ENCODE results near the gene CFLAR. TPM values are rescaled to one million over a fixed set of nuclear protein-coding genes. Genes with fewer than 3 reads are reported as not detected.

Gene CFLAR
- total and polyA plus RNA-seq, 2 of the 13 experiments (the other 11 are each of a cell fraction or from before 2014, with no cell fraction given) = 43.8 to 92.1 TPM

DNA sequence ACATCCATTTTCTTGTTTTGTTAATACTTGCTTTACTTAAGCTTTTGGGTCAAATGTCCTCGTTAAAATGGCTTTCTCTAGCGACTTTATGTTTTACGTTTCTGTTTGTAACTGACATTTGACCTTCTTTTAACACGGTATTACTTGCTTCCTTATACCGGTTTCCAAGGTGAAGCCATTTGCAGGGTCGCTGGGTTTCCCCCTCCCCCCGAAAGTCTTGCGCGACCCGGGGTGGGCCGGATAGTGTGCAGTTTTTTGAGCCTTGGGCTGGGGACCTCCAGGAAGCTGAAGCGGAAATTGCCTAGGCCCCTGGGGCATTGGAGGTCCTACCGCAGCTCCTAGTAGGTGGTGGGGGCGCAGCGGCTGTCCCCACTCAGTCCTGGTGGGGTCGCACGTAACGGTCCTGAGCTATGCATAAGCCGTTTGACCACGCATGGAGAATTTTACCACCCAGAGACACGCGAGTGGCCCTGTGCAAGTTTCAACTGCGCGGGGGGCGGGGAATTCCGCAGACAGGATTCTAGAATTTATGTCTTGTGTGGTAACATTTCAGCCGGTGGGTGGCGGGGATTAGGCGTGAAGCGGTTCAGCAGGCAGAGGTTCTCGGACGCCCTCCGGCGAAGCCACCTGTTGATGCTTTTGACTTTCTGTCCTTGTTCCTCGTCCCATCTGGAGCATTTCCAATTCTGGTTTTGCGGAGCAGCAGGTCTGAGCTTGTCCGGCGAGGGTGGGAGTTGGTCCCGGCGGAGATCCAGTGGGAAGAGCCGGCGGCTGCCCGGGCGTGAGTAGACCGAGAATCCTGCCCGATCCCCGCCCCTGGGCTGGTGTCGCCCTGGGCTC, 2.4 kb downstream of the CFLAR start (continued):
- TF ChIP-seq, protein P1, sequence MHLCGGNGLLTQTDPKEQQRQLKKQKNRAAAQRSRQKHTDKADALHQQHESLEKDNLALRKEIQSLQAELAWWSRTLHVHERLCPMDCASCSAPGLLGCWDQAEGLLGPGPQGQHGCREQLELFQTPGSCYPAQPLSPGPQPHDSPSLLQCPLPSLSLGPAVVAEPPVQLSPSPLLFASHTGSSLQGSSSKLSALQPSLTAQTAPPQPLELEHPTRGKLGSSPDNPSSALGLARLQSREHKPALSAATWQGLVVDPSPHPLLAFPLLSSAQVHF (CRISPR knock-in tag; IDR thresholded peaks at IDR 0.05) = no peak
- TF ChIP-seq HNF4A (CRISPR knock-in tag; IDR thresholded peaks at IDR 0.05) (peak; percentile 33; the same call in 1 of the 2 replicates), SP4 (CRISPR knock-in tag; IDR thresholded peaks at IDR 0.05) (no peak), NR3C1 (CRISPR knock-in tag; IDR thresholded peaks at IDR 0.05) (no peak), MYNN (CRISPR knock-in tag; IDR thresholded peaks at IDR 0.05; ENCODE audit: low read depth) (no peak; the same call in 1 of the 2 replicates), SRSF1 (optimal IDR thresholded peaks at IDR 0.05; ENCODE audit: low read depth, low read length) (peak; percentile 93), ZNF333 (CRISPR knock-in tag; IDR thresholded peaks at IDR 0.05; ENCODE audit: borderline replicate concordance) (peak; percentile 90; the same call in 1 of the 2 replicates), KDM5A (IDR thresholded peaks at IDR 0.05; ENCODE audit: borderline replicate concordance, low read length) (peak; percentile 45; the same call in 1 of the 2 replicates), HNRNPL (IDR thresholded peaks at IDR 0.05; ENCODE audit: low read depth, low read length) (peak; percentile 80; the same call in 1 of the 2 replicates), NCOR1 (IDR thresholded peaks at IDR 0.05; ENCODE audit: borderline replicate concordance, low read length) (peak; percentile 66)
- TF ChIP-seq, protein P2, sequence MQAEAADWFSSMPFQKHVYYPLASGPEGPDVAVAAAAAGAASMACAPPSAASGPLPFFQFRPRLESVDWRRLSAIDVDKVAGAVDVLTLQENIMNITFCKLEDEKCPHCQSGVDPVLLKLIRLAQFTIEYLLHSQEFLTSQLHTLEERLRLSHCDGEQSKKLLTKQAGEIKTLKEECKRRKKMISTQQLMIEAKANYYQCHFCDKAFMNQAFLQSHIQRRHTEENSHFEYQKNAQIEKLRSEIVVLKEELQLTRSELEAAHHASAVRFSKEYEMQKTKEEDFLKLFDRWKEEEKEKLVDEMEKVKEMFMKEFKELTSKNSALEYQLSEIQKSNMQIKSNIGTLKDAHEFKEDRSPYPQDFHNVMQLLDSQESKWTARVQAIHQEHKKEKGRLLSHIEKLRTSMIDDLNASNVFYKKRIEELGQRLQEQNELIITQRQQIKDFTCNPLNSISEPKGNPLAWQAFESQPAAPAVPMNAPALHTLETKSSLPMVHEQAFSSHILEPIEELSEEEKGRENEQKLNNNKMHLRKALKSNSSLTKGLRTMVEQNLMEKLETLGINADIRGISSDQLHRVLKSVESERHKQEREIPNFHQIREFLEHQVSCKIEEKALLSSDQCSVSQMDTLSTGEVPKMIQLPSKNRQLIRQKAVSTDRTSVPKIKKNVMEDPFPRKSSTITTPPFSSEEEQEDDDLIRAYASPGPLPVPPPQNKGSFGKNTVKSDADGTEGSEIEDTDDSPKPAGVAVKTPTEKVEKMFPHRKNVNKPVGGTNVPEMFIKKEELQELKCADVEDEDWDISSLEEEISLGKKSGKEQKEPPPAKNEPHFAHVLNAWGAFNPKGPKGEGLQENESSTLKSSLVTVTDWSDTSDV (CRISPR knock-in tag; IDR thresholded peaks at IDR 0.05) = 0 out of 2 replicates have a peak, but pooled peaks have one; percentile 4
- TF ChIP-seq, protein P3, sequence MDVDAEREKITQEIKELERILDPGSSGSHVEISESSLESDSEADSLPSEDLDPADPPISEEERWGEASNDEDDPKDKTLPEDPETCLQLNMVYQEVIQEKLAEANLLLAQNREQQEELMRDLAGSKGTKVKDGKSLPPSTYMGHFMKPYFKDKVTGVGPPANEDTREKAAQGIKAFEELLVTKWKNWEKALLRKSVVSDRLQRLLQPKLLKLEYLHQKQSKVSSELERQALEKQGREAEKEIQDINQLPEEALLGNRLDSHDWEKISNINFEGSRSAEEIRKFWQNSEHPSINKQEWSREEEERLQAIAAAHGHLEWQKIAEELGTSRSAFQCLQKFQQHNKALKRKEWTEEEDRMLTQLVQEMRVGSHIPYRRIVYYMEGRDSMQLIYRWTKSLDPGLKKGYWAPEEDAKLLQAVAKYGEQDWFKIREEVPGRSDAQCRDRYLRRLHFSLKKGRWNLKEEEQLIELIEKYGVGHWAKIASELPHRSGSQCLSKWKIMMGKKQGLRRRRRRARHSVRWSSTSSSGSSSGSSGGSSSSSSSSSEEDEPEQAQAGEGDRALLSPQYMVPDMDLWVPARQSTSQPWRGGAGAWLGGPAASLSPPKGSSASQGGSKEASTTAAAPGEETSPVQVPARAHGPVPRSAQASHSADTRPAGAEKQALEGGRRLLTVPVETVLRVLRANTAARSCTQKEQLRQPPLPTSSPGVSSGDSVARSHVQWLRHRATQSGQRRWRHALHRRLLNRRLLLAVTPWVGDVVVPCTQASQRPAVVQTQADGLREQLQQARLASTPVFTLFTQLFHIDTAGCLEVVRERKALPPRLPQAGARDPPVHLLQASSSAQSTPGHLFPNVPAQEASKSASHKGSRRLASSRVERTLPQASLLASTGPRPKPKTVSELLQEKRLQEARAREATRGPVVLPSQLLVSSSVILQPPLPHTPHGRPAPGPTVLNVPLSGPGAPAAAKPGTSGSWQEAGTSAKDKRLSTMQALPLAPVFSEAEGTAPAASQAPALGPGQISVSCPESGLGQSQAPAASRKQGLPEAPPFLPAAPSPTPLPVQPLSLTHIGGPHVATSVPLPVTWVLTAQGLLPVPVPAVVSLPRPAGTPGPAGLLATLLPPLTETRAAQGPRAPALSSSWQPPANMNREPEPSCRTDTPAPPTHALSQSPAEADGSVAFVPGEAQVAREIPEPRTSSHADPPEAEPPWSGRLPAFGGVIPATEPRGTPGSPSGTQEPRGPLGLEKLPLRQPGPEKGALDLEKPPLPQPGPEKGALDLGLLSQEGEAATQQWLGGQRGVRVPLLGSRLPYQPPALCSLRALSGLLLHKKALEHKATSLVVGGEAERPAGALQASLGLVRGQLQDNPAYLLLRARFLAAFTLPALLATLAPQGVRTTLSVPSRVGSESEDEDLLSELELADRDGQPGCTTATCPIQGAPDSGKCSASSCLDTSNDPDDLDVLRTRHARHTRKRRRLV (CRISPR knock-in tag; IDR thresholded peaks at IDR 0.05) = peak; percentile 62; the same call in 1 of the 2 replicates
- TF ChIP-seq, protein P4, sequence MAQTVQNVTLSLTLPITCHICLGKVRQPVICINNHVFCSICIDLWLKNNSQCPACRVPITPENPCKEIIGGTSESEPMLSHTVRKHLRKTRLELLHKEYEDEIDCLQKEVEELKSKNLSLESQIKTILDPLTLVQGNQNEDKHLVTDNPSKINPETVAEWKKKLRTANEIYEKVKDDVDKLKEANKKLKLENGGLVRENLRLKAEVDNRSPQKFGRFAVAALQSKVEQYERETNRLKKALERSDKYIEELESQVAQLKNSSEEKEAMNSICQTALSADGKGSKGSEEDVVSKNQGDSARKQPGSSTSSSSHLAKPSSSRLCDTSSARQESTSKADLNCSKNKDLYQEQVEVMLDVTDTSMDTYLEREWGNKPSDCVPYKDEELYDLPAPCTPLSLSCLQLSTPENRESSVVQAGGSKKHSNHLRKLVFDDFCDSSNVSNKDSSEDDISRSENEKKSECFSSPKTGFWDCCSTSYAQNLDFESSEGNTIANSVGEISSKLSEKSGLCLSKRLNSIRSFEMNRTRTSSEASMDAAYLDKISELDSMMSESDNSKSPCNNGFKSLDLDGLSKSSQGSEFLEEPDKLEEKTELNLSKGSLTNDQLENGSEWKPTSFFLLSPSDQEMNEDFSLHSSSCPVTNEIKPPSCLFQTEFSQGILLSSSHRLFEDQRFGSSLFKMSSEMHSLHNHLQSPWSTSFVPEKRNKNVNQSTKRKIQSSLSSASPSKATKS (CRISPR knock-in tag; IDR thresholded peaks at IDR 0.05) = no peak
- TF ChIP-seq, protein P5, sequence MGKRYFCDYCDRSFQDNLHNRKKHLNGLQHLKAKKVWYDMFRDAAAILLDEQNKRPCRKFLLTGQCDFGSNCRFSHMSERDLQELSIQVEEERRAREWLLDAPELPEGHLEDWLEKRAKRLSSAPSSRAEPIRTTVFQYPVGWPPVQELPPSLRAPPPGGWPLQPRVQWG (CRISPR knock-in tag; IDR thresholded peaks at IDR 0.05; ENCODE audit: borderline replicate concordance, low read depth) = no peak
